Glutamatergic neuron (in vitro differentiated cells): ENCODE data around the gene BCOR. TPM values are rescaled to one million over a fixed set of nuclear protein-coding genes. Genes with fewer than 3 reads are reported as not detected.
A peak's percentile ranks its signal among the peaks of the same experiment; 100 is the strongest.

Experiments
- DNase-seq: peaks from one replicate; pipeline ENCODE4 v3.0.0; 2022
- H3K27ac Mint-ChIP-seq: one replicate; pipeline ENCODE4 v1.8.0; 2020; ENCODE audit warnings: mild to moderate bottlenecking, mixed read lengths, inconsistent platforms; ENCODE audit not compliant: unreplicated experiment
- H3K27me3 Mint-ChIP-seq: one replicate; pipeline ENCODE4 v1.8.0; 2020; ENCODE audit warnings: mild to moderate bottlenecking, moderate library complexity, mixed read lengths, inconsistent platforms; ENCODE audit not compliant: unreplicated experiment
- H3K36me3 Mint-ChIP-seq: one replicate; pipeline ENCODE4 v1.8.0; 2020; ENCODE audit warnings: mild to moderate bottlenecking, mixed read lengths, inconsistent platforms; ENCODE audit not compliant: unreplicated experiment
- H3K4me1 Mint-ChIP-seq: one replicate; pipeline ENCODE4 v1.8.0; 2020; ENCODE audit warnings: mild to moderate bottlenecking, low read depth, mixed read lengths, inconsistent platforms; ENCODE audit not compliant: unreplicated experiment
- H3K4me3 Mint-ChIP-seq: one replicate; pipeline ENCODE4 v1.8.0; 2020; ENCODE audit warnings: mild to moderate bottlenecking, mixed read lengths, inconsistent platforms; ENCODE audit not compliant: unreplicated experiment
- H3K9me3 Mint-ChIP-seq: one replicate; pipeline ENCODE4 v1.8.0; 2020; ENCODE audit warnings: mild to moderate bottlenecking, moderate library complexity, mixed read lengths, inconsistent platforms; ENCODE audit not compliant: unreplicated experiment
- CTCF ChIP-seq: fragments of 200-600 bp; sonication (generic); IDR thresholded peaks from one replicate; pipeline ENCODE4 v1.5.0; 2021; ENCODE audit not compliant: partially characterized antibody, unreplicated experiment
- total RNA-seq: library from RNA; stranded (reverse); fragmentation: NEBNext Ultra II Directional; extraction: Animal tissue kit (Norgen Biotek cat#: 25700); gene quantifications from one replicate; pipeline ENCODE4 v1.2.1, GENCODE V29; 2021; ENCODE audit not compliant: unreplicated experiment

The BCOR gene
- total RNA-seq, 1 donor from 2014 or later = 59.0 TPM

- peak; percentile 54 for DNase-seq
- peak overlapping the region; percentile 95 for H3K4me3 Mint-ChIP-seq
- no peak for TF ChIP-seq CTCF
- peak overlapping the region; percentile 8 for H3K27ac Mint-ChIP-seq
- peaks cover 23% of the 10 kb centered on the region for H3K4me1 Mint-ChIP-seq
- peaks cover 17% of the 10 kb centered on the region for H3K27me3 Mint-ChIP-seq
- no peaks in the 10 kb centered on the region for H3K36me3 Mint-ChIP-seq
- peaks cover 18% of the 10 kb centered on the region for H3K9me3 Mint-ChIP-seq
Measured at GRCh38 chrX:40094041-40094899, 3.5 kb downstream of the BCOR start.

DNA sequence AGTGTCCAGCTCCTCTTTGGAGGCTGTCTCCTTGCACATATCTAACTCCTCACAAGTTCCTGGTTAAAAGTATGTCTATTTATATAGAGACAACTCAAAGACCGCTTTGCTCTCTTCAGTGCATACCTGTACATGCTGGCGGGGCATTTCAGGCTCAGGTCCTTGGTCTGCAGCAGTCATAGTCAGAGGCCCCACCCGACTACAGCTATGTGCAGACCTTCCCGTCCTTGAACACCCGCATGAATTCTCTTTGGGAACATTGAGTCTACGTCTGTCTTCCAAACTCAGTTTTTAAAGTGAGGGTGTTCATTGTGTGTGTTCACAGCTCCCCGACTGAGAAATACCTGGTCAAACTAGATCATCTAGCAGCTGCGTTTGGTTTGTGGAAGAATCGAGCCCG, 4.2 kb downstream of the BCOR start:
- Mint-ChIP-seq H3K9me3 (peaks cover 17% of the 10 kb centered on the region), H3K4me3 (peak overlapping the region; percentile 84), H3K27me3 (peaks cover 17% of the 10 kb centered on the region), H3K4me1 (peaks cover 30% of the 10 kb centered on the region), H3K27ac (peak overlapping the region; percentile 8), H3K36me3 (no peaks in the 10 kb centered on the region)
- no peak for TF ChIP-seq CTCF
- no peak for DNase-seq

- peaks cover 17% of the 10 kb centered on the region for H3K27me3 Mint-ChIP-seq
- H3K4me1 Mint-ChIP-seq = peaks cover 36% of the 10 kb centered on the region
- H3K36me3 Mint-ChIP-seq = no peaks in the 10 kb centered on the region
- peak overlapping the region; percentile 44 for H3K27ac Mint-ChIP-seq
- no peak for DNase-seq
- TF ChIP-seq CTCF = no peak
- peaks cover 18% of the 10 kb centered on the region for H3K9me3 Mint-ChIP-seq
- H3K4me3 Mint-ChIP-seq = peak overlapping the region; percentile 84
Measured at GRCh38 chrX:40092808-40093435, 4.8 kb downstream of the BCOR start.

- H3K27me3 Mint-ChIP-seq = peaks cover 17% of the 10 kb centered on the region
- no peak for DNase-seq
- no peaks in the 10 kb centered on the region for H3K36me3 Mint-ChIP-seq
- TF ChIP-seq CTCF = no peak
- H3K4me1 Mint-ChIP-seq = peaks cover 44% of the 10 kb centered on the region
- H3K4me3 Mint-ChIP-seq = peak overlapping the region; percentile 84
- peak overlapping the region; percentile 44 for H3K27ac Mint-ChIP-seq
- H3K9me3 Mint-ChIP-seq = peaks cover 18% of the 10 kb centered on the region
Measured at GRCh38 chrX:40091691-40092421, 5.9 kb downstream of the BCOR start.
